Activated CD4-positive, alpha-beta T cell treated with anti-CD3 and anti-CD28 coated beads, Interleukin-2, Interleukin-6, amounts not matched to agents 100 ng/mL and 50 ng/mL, durations not matched to agents 16 hours and 8 hours (primary cell): ENCODE measurements around the gene KCNS3.

Source experiments
- DNase-seq: peaks from one replicate; pipeline ENCODE4 v3.0.0-alpha.2; 2020

Gene KCNS3

GRCh38 chr2:17879137-17879912 is 858 bp downstream of the KCNS3 start:
- no peak for DNase-seq

GRCh38 chr2:17879913-17880274 is 1.4 kb downstream of the KCNS3 start:
- no peak for DNase-seq

DNA sequence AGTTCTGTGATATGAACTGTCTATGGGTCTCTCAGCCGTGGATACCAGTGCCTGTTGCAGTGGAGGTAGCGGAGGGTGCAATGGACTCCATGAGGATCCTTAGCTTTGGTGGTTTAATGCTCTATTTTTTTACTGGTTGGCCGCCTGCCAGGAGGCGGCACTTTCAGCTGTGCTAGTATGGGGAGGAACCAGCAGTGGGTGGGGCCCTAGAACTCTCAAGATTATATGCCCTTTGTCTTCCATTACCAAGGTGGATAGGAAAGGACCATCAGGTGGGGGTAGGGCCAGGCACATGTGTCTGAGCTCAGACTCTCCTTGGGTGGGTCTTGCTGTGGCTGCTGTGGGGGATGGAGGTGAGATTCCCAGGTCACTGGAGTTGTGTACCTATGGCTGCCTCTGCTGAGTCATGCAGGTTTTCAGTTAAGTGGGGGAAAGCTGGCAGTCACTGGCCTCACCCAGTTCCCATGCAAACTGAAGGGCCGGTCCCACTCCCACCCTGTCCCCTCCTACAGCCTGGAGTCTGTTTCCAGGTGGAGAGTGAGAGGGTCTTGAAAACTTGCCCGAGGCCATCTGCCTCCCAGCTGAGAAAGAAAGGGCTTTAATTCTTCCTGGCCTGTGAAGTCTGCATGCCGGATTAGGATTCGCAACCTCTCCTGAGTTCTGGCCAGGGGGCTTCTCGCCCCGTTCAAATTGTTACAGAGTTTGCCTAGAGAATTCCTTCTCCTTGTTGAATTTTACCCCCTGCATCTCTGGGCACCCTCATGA is 14.5 kb downstream of the KCNS3 start:
- DNase-seq: no peak

- DNase-seq: no peak
These were observed 15.5 kb downstream of the KCNS3 start for GRCh38 chr2:17894005-17894404.

DNA sequence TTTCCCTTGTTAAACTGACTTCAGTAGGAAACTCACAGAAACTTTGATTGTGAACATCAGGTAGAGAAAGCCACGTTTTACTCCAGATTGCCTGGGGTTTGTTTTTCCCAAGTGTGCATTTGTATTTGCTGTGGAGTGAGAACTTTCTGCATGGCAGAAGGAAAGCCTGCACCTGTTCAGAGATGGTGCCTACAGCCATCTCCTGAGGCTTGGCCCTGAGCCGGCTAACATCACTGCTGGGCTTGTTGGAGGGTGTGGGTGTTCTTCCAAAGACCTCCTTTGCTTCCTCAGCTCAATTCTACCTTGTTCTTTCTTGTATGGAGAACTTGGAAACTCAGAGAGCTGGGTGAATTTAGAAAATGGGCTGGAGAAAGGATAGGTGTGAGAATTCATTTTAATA is 16.1 kb downstream of the KCNS3 start:
- DNase-seq: no peak

- no peak for DNase-seq
These were observed 21.4 kb downstream of the KCNS3 start for GRCh38 chr2:17899871-17900270.

DNA sequence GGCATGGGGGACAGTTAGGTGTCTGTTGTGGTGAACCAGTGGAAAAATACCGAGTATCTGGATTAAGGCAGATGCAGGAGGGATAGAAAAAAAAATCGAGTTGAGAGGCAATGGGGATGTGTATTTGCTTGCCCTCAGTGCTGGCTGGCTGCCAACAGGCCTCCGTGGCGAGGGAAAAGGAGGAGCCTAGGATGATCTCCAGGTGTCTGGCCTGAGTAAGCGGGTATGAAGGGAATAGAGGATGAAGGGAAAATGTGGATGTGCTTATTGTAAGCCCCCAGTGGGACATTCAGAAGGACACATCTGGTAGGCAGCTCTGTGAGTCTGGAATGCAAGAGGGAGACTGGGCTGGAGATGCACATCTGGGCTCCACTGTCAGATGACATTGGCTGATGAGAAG is 22.8 kb downstream of the KCNS3 start:
- no peak for DNase-seq

GRCh38 chr2:17910980-17911379 is 32.5 kb downstream of the KCNS3 start:
- DNase-seq: no peak

DNA sequence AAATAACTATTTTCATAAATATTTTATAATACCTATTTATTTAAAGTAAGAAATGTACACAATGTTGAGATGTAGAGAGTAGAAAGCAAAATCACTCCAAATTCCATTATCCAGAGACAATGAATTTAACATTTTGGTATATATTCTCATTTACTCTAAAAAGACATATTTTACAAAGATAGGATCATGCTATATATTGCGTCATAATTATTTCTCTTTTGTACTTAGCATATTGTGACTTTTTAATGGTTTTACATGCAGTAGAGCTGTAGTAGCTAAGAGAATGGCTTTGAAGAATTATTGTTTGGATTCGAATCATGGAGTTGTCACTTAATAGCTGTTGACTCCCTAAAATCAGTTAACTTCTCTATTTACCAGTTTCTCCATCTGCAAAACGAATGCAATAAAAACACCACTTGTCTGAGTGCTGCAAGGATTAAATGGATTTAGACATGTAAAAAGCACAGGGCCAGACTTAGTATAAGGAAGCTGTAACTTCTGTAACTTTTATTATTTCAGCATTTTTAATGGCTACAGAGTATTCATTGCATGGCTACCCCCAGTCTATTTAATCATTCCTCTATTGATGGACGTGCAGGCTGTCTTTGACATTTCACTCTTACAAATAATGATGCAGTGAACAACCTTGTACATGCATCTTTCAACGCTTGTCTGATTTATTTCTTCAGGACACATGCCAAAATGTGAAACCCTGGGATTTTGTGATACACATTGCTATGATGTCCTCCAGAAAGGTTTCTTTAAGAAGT is 33.2 kb downstream of the KCNS3 start:
- no peak for DNase-seq

DNA sequence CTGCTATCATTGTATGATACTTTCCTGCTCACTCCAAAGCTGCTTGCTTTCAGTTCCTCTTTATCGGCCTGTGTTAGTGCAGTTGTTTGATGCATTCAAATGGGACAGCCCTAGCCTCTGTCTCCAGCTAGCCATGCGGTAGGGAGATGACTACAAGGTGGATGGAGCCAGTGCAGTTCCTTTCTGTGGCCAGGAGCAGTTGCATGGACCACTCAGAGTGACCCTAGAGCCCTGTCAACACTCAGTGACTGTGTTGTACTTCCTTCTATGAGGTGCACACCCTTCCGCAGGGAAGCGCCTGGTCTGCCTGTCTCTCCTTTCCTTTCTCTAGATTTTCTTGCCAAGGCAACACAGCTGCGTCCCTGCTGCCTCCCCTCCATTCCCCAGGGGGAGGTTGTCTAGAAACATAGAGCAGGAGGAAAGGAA is 33.8 kb downstream of the KCNS3 start:
- DNase-seq: no peak

DNA sequence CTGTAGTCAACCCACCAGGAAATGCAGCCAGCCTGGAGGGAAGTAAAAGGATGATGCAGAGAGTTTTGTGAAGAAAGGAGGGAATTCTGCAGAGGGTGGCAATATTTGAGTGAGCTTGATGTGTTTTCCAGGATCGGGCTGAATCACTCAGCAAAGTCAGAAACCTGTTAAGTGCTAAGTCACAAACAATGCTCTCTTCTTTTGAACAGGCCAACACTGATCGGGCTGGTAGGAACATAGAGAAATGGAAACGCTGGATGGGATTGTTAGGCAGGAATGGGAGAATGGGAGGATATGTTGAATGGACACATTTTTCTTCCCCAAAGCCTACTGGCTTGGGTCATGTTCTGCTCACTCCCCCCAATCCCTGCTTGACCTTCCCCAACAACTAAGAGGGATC is 36.6 kb downstream of the KCNS3 start:
- no peak for DNase-seq

GRCh38 chr2:17915811-17916518 is 37.5 kb downstream of the KCNS3 start:
- DNase-seq: no peak

DNA sequence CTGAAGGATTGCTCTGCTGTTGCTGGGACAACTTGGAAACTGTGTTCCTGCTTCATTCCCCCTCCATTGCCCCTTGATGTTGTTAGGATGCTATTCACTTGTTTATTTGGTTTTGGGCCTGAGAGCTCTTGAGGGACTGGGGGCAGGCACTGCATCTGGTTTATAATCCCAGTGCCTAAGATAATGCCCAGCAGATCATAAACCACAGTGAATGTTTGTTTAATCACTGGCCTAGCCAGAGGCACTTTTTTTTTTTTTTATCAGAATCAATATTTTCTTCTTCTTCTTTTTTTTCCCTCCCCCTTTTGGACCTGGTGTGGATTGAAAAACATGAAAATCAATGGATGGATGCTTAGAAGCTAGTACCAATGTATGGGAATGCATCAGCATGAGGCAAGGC is 38.1 kb downstream of the KCNS3 start:
- DNase-seq: no peak

DNA sequence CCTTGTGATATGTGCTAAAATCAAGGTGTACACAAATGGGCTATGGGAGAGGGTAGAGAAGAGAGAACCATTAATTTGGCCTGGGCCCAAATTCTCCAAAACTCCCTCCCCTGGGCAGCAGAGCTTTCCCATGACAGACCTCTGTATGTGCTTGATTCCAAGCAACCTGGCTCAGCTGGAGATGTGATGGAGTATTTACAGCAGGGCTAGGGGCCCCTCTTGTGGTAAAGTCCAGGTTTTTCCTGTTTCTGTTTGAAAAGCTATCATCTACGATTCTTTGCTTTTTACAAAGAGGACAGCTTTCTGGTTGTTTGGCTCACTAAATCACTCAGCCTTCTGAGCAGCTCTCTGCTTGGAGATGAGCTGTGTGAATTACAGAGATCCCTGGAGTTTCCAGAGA is 40.3 kb downstream of the KCNS3 start:
- DNase-seq: no peak

GRCh38 chr2:17930773-17931172 is 52.3 kb downstream of the KCNS3 start:
- no peak for DNase-seq

DNA sequence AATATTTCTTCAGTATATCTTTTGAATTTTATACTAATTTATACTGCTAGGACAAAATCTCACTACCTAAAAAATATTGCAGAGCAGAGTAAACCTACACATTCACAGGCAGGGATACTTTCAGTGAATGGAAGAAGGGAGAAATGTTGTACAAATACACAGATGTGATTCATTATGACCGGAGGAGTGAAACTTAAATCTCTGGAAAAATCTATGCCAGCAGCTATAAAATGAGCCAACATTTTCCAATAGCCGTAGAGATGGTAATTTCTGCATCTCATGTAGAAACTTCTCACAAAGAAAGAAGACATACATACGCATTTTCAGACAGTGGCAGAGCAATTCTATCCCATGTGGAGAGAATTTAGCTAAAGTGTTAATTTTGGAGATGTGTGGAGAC is 54.8 kb downstream of the KCNS3 start:
- no peak for DNase-seq

DNA sequence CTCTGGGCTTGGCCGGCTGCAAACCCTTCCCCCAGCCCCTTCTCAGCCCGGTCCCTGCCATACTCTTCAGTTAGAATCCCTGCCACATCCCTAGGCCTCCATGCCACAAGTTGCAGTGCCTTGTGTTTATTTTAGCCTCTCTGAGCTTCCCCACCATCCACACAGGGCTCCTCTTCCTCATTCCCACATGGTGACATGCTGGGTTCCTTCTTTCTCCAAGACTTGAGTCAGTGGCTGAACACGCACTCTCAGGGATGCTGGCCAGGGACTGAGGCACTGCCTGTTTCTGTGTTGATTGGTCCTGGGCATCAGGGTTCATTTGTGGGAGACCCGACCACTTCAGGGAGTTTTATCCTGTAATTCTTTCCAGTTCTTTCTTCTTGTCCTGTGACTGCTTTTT is 56.3 kb downstream of the KCNS3 start:
- no peak for DNase-seq

DNA sequence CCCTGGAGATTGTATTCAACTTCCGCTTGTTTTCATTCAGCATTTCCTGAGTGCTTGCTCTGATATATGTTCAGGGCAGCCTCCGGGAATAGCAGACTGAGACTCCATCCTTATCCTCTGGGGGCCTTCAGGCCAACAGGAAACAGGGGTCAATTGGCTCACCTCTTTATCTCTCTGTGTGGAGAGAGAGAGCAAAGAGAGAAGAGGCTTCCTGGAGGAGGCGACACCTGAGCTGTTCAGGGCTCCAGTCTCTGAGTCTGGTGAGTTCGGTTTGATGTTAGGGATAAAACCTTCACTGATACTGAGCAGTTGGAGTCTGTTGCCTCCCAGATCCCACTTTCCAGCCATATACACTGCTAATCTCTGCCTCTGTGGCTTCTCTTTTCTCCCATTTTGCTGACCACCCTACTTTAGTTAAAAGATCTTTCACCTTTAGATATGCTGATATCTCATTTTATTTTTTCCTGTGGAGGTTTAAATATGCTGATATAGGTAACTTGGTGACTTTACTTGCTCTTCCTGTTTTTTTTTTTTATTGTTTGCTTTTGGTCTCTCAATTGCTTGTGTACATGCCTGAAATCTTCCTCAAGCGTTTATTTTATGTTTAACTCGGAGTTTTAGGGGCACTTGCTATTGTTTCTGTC is 56.9 kb downstream of the KCNS3 start:
- no peak for DNase-seq

DNA sequence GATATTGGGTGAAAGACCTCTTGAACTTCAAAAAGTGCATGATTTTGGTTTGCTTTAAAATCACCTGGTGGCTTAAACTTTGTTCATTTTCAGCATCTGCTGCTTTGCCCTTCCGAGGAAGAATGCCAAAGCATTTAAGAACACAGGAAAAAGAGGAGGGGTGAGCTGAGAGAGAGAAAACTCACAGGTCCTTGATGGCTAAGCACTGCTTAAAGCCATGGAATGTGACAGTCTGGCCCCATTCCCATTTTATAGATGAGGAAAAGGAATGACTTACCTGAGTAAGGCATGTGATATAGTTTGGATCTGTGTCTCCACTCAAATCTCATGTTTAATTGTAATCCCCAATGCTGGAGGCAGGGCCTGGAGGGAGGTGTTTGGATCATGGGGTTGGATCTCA is 58.1 kb downstream of the KCNS3 start:
- no peak for DNase-seq

GRCh38 chr2:17940091-17940630 is 61.7 kb downstream of the KCNS3 start:
- no peak for DNase-seq

DNA sequence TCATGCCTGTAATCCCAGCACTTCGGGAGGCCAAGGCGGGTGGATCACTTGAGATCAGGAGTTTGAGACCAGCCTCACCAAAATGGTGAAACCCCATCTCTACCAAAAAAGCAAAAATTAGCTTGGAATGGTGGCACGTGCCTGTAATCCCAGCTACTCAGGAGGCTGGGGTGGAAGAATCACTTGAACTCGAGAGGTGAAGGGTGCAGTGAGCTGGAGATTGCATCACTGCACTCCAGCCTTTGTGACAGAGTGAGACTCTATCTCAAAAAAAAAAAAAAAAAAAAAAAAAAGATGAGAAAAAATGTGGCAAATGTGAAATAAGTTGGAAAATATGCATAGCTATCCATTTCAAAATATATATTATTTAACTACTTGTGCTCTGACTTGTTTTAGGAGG is 65.0 kb downstream of the KCNS3 start:
- DNase-seq: no peak

- DNase-seq: no peak
These were observed 68.6 kb downstream of the KCNS3 start for GRCh38 chr2:17947113-17947512.
